ENCODE measurements around the gene ADAMTSL3. TPM values are rescaled to one million over a fixed set of nuclear protein-coding genes. Genes with fewer than 3 reads are reported as not detected.

Gene ADAMTSL3
- total and polyA plus RNA-seq, 2 donors (not counting 1 experiment from before 2014, with no cell fraction given) = 0.01 TPM; not detected in 1

GRCh38 chr15:83658430-83659416, 4.8 kb downstream of the ADAMTSL3 start:
- CTCF ChIA-PET = no interaction called here
- no peak for ATAC-seq (ENCODE audit: low read depth)
- POLR2A ChIA-PET = no interaction called here

More at GRCh38 chr15:83658430-83659416, 4.8 kb downstream of the ADAMTSL3 start:
- Histone ChIP-seq H3K9ac (ENCODE audit: low read length) (no peak overlapping the region), H3K9me3 (ENCODE audit: control extremely low read depth in 1 of 3, control insufficient read depth in 2 of 3, insufficient read depth in 1 of 3, low read length in 2 of 3) (peaks cover 0 to 14% (median 0%) of the 10 kb centered on the region in 3 donors), H4K20me1 (ENCODE audit: control insufficient read depth, insufficient read depth, low read length, poor library complexity, severe bottlenecking) (no peaks in the 10 kb centered on the region), H3K4me3 (ENCODE audit: control extremely low read depth in 1 of 5, extremely low read depth in 1 of 5, insufficient read depth in 1 of 5, low read depth in 2 of 5, low read length in 4 of 5) (no peak overlapping the region), H3K27ac (ENCODE audit: low read length in 2 of 2) (no peak overlapping the region), H3K27me3 (replicated peaks in 1 of 4; ENCODE audit: control extremely low read depth in 1 of 4, control insufficient read depth in 3 of 4, insufficient read depth in 4 of 4, low read length in 3 of 4) (peaks cover 0 to 25% (median 0%) of the 10 kb centered on the region in 4 experiments), H3K79me2 (ENCODE audit: control insufficient read depth, insufficient read depth, low read length) (no peaks in the 10 kb centered on the region), H3K36me3 (replicated peaks in 1 of 2; ENCODE audit: control extremely low read depth in 1 of 2, control insufficient read depth in 1 of 2, extremely low read depth in 1 of 2, insufficient read depth in 2 of 2, low read length in 1 of 2) (no peaks in the 10 kb centered on the region), H2AFZ (ENCODE audit: insufficient read depth, low read depth, low read length, poor library complexity, severe bottlenecking) (no peak overlapping the region), H3K4me2 (replicated peaks; ENCODE audit: low read depth, low read length, poor library complexity, severe bottlenecking) (no peak overlapping the region), H3K4me1 (ENCODE audit: control insufficient read depth in 2 of 2, insufficient read depth in 2 of 2, low read length in 2 of 2) (no peaks in the 10 kb centered on the region)
- Mint-ChIP-seq H3K9me3 (ENCODE audit: insufficient read depth) (peaks cover under 1% of the 10 kb centered on the region), H3K4me1 (no peaks in the 10 kb centered on the region), H3K4me3 (no peak overlapping the region), H3K27me3 (peaks cover 20% of the 10 kb centered on the region), H3K27ac (no peak overlapping the region)
- WGBS (ENCODE audit: insufficient coverage) = 70% methylated on average over 10 of the region's 10 CpGs
- TF ChIP-seq CTCF (IDR thresholded peaks at IDR 0.05) = no peak
- TF ChIP-seq EZH2 (IDR thresholded peaks at IDR 0.05; ENCODE audit: borderline replicate concordance, insufficient read depth, low read depth, low read length, poor library complexity, severe bottlenecking) = no peak
- intact Hi-C loops (cut with micrococcal nuclease) = no loop called here
- DNase-seq = no peak
